Stimulated activated CD4-positive, alpha-beta T cell treated with anti-CD3 and anti-CD28 coated beads, Interleukin-12 subunit alpha, Interleukin-12 subunit beta, amount 100 ng/mL, for 4 hours (primary cell): ENCODE measurements around the gene ADAMTS12.

Experiments used
- DNase-seq: peaks from one replicate; pipeline ENCODE4 v3.0.0-alpha.2; 2020

The ADAMTS12 gene

GRCh38 chr5:33696411-33696810 is 195.4 kb downstream of the ADAMTS12 start:
- no peak for DNase-seq

DNA sequence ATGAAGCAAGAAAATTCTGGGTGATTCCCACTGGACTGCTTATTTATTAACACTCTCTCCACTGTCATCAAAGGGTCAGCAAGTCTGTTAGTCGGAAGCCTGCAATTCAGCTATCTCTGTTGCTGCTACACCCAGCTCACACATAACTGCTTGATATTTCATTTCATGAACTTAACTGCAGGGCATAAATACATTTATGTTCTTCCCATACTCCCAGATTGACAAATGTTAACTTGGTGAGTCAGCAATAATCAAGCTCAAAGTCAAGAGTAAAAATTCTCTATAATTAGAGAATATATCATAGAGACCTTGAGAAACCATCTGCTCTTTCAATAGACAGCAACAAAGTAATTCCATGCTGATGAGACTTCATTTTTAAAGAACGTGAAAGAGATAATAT is 198.8 kb downstream of the ADAMTS12 start:
- no peak for DNase-seq

DNA sequence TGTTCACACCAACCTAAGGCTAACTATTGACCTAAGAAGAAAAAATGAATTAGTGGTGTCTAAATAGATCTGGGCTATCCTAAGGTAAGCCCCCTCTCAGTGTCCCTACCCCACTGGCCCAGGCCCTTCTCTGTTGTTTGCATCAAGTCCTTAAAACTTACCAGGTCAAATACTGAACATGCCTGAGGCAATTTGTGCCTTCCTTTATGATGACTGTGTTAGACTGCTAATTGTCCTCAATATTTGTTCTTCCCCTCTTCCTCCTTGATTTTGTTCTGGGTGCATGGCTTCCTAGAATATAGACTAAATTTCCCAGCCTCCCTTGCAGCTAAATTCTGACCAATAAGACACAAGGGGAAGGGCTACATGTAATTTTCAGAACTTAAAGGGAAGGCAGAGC is 199.9 kb downstream of the ADAMTS12 start:
- DNase-seq, result no peak

DNA sequence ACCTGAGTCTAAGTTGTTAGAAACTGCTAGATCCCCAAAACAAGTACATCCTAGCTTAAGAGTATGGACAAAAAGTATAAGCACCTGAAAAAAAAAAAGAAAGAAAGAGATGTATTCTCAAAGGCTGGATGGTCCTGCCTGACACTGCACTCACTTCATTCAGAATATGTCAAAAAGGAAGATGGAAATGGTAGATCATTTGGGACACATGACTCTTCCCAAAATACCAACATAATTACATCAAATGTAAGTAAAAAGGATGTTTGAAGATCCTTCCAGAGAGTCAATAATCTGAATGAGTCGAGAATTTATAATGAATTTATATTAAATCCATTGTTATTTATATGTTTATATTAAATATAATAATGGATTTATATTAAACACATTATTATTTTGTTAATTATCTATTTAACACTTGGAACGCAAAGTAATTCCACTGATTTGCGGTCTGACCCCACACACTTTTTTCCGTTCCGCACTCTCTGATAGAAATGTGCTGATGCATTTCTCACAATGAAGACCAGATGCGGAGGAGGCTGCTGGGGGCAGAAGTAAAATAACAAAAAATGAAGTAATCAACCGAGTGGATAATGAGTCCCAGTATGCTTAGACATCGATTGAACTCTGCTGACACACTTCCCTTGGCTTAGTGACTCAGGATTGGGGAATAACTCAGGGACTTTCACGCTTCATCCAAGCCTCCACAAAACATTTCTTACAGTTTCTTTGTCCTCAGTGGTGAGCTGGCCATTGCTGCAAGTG is 201.2 kb downstream of the ADAMTS12 start:
- DNase-seq, result no peak

- DNase-seq, result no peak
Observed at GRCh38 chr5:33688526-33688925, 203.3 kb downstream of the ADAMTS12 start.

DNA sequence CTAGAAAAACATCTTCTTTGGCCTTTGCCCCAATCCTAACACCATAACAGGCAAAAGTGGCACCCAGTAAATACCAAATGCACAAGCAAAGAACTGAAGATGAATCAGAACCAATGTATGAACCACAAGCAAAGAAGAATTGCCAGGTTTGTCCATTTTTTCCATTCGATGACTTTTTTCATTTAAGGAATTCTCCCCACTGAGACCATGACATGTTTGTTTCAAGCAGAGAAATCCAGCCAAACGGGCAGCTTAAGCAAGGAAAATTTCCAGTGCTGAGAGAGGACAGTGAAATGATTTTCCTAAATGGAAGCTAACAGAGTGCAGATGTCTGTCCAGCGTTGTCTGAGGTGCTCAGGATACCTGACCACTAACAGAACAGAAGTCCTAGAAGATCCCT is 203.7 kb downstream of the ADAMTS12 start:
- no peak for DNase-seq

GRCh38 chr5:33685873-33686755 is 205.7 kb downstream of the ADAMTS12 start:
- DNase-seq, result no peak

GRCh38 chr5:33684496-33685159 is 207.2 kb downstream of the ADAMTS12 start:
- DNase-seq, result no peak

- no peak for DNase-seq
Observed at GRCh38 chr5:33679791-33680190, 212.0 kb downstream of the ADAMTS12 start.

- no peak for DNase-seq
Observed at GRCh38 chr5:33675958-33676464, 215.8 kb downstream of the ADAMTS12 start.

- no peak for DNase-seq
Observed at GRCh38 chr5:33671700-33672291, 220.0 kb downstream of the ADAMTS12 start.

DNA sequence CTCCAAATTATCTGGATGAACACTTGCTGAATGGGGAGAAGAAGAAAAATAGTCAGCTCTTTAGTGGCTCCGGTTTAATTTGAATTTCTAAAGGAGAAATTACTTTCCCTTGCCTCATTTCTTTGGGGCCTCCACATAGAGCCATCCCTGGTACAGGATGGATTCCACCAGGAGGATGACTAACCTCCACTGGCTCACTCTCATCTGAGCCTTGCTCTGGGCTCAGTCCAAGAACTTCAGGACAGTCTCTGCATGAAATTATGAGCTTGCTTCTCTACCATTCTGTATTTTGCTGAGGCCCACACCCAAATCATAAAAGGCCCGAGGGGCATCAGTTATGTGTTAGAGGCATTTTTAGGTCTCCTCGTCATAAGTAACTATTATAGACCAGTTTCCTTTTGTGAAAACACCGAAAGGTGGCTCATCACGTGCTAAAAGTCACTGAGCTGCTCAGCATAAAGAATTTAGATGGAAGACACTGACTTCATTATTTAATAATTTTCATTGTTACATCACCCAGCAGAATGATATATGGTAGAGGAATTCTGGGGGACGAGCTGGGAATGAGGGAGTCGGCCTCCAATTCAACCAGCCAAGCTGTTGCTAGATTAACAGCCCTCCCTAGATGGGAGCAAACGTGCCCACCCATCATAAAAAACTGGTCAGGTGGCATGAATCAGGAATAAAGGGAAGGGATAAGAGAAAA is 228.9 kb downstream of the ADAMTS12 start:
- DNase-seq, result no peak

DNA sequence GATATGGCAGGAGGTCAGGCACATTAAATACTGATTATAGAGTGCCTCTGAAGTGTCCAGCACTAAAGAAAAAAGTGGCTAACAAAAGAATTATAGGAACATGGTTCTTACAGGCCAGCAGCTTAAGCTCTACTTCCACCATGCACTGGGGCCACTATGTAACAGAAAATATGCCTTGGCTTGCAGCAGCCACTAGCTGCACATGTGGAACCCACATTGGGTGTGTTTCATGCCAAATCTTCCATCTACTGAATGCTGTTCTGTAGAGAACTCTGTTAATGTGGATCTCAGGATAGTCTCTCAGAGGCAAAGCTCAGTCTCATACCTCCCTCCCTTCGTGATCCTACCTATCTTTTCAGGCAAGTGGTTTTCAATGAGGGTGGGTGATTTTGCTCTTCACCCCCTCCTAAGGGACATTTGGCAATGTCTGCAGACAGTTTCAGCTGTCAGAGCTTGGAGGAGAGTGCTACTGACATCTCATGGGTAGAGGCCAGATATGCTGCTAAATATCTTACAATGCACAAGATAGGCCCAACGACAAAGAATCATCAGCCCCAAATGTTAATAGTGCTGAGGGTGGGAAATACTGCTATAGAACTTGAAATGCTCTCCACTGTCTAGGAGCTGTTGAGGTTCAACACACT is 232.1 kb downstream of the ADAMTS12 start:
- DNase-seq, result no peak

DNA sequence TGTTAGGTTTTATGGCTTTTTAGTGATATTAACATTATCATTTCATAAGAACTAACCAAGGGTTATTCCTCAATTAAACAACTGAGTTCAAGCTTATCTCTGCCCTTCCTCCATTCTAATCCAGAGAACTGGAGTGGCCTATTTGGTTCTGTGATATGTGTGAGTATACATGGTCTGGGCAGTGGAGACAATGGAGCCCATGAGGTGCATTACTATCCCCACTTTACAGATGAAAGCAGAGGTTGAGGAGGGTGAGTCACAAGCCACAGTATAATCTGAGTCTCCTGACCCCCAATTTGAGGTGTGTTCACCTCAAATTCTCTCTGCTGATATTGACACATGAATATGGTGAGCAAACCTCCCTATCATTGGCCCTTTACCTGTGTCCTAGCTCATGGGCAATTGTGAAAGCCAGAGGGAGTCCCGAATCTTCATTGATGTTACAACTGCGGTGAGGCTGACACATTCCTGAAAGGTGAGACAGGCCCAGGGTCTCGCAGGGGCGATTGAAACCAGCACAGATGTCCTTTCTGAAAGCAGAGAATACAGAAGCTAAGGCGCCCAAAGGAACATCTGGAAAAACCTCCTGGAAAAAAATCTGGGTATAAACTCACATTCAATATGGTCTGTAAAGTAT is 233.9 kb downstream of the ADAMTS12 start:
- DNase-seq, result no peak

DNA sequence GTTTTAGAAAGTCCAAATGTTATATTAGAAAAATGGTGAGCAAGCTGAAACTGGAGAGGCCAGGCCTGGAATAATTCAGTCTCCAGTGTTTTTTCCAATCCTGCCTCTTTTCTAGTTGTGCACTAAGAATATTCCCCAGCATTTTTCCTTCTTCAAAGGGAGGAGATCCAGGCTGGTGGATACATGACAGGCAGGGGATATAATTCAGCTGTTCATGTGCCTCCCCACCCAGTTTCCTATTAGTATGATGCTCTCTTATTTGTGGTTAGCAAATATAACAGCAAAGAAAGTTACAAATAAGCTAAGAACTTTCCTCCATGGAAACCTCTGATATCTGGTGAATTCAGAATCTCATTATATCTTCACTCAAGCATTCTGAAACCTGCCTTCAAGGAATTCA is 234.6 kb downstream of the ADAMTS12 start:
- DNase-seq, result no peak

DNA sequence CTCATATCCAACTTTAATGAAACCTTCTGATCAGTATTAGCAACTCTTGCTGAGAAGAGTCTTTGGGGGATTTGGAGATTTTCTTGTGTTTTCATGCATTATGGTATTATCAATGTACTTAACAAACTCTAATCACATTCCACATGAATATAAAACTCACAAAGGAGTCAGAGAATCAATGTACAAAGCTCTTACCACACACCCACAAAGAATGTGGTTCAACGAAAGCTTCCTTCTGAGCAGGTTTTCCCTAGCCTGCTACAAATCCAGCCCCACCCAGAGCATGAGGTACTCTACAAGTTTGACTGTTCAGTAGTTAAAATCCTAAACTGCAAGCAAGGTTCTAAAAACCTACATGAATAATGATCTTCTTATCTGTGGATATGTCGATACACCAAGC is 240.9 kb downstream of the ADAMTS12 start:
- no peak for DNase-seq

GRCh38 chr5:33649549-33650482 is 242.0 kb downstream of the ADAMTS12 start:
- no peak for DNase-seq

- DNase-seq, result no peak
Observed at GRCh38 chr5:33641744-33642505, 249.9 kb downstream of the ADAMTS12 start.

- no peak for DNase-seq
Observed at GRCh38 chr5:33639474-33639873, 252.3 kb downstream of the ADAMTS12 start.
